Measurements from ENCODE around the gene NPSR1.

DNA sequence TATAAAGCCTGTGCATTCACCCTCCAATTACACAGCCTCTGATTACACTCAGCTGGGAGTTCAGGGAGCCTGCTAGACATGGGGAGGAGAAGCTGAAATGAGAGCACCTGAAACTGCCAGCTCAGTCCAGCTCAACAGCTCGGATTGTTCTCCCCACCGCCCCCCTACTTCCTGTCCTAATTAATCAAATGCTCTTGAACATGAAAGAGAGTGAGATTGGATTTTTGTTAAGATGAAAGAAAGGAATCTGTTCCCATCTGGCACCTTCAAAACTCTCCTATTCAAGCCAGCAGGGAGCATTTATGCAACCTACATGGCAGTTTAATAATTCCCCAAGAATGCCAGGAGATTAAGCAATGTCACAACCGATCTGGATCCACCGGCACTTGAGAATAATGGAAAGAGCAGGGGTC, 98.0 kb downstream of the NPSR1 start:
- TF ChIP-seq CTCF (IDR thresholded peaks at IDR 0.05; ENCODE audit: insufficient read depth, low read depth, low read length) (no peak), EZH2 (IDR thresholded peaks at IDR 0.05; ENCODE audit: insufficient read depth, low read length) (no peak)

Measured in astrocyte (in vitro differentiated cells and primary cell).